GM12878 (cell line): ENCODE data around the gene HIBCH. TPM values are rescaled to one million over a fixed set of nuclear protein-coding genes. Genes with fewer than 3 reads are reported as not detected.

ENCODE experiments used
- ATAC-seq: fragments of 200-7000 bp; cut with Tn5 transposase; 3 replicates; pipeline ENCODE4 v1.9.1; 2020; ENCODE audit warnings: mild to moderate bottlenecking, moderate library complexity
- BruUV-seq: library from RNA; stranded (reverse); fragments of 400-500 nt; replicated peaks from 2 replicates; lab custom pipeline; 2021; lab: Mats Ljungman, UMichigan
- CTCF ChIA-PET: fragments of 300-600 bp; sonication (Branson Sonifier 250); formaldehyde crosslinking; extraction: SDS; loops from one replicate; lab custom pipeline; 2021; ENCODE audit warnings: inconsistent platforms; lab: Yijun Ruan, JAX
- POLR2A ChIA-PET: fragments of 350-600 bp; formaldehyde crosslinking; extraction: SDS; loops from one replicate; lab custom pipeline; 2021; ENCODE audit warnings: inconsistent platforms; lab: Charles Lee
- RAD21 ChIA-PET: fragments of 300-600 bp; sonication (Branson Sonifier 250); formaldehyde crosslinking; loops from one replicate; lab custom pipeline; 2023; ENCODE audit warnings: antibody characterized with exemption; ENCODE audit not compliant: unreplicated experiment; lab: Charles Lee
- SMC1A ChIA-PET: fragments of 300-600 bp; sonication (Branson Sonifier 250); formaldehyde crosslinking; loops from one replicate; lab custom pipeline; 2023; ENCODE audit not compliant: unreplicated experiment, uncharacterized antibody; lab: Charles Lee
- DNase-seq: peaks from one replicate; pipeline ENCODE4 v3.0.0-alpha.2; 2011; ENCODE audit warnings: low read depth, low spot score
- FAIRE-seq: peaks from 3 replicates; lab custom pipeline; 2011; peaks lifted over from hg19 to GRCh38; lab: Jason Lieb, UNC
- H2AFZ ChIP-seq: 2 replicates; pipeline ENCODE4 v1.6.0; 2011; ENCODE audit warnings: low read depth, low read length, control low read depth; ENCODE audit not compliant: control insufficient read depth
- H3K27ac ChIP-seq: 2 replicates; pipeline ENCODE4 v1.5.1; 2011; ENCODE audit warnings: control low read depth; ENCODE audit not compliant: control insufficient read depth, insufficient read depth
- H3K27me3 ChIP-seq, 2 experiments: replicated peaks in 1 of 2; 2 replicates each; pipeline versions ENCODE4 v1.6.0 to v1.6.1; 2011; ENCODE audit warnings: low read length in 1 of 2; ENCODE audit not compliant: control insufficient read depth in 2 of 2, insufficient read depth in 2 of 2
- H3K36me3 ChIP-seq, 2 experiments: 2 replicates each; pipeline ENCODE4 v1.5.1; 2011; ENCODE audit warnings: low read length in 1 of 2; ENCODE audit not compliant: control insufficient read depth in 2 of 2, insufficient read depth in 2 of 2
- H3K4me1 ChIP-seq: 2 replicates; pipeline ENCODE4 v1.6.1; 2011; ENCODE audit warnings: mild to moderate bottlenecking, low read length, moderate library complexity, mixed read lengths; ENCODE audit not compliant: control insufficient read depth, insufficient read depth
- H3K4me2 ChIP-seq: 2 replicates; pipeline ENCODE4 v1.6.0; 2011; ENCODE audit warnings: control low read depth; ENCODE audit not compliant: control insufficient read depth, insufficient read depth
- H3K4me3 ChIP-seq: fragments of 200-600 bp; sonication (generic); 2 replicates; pipeline ENCODE4 v1.5.1; 2016
- H3K79me2 ChIP-seq: 2 replicates; pipeline ENCODE4 v1.6.0; 2011; ENCODE audit warnings: low read length; ENCODE audit not compliant: control insufficient read depth, insufficient read depth
- H3K9ac ChIP-seq: 2 replicates; pipeline ENCODE4 v1.8.0; 2011; ENCODE audit warnings: low read length, control low read depth, mixed read lengths; ENCODE audit not compliant: control insufficient read depth, insufficient read depth
- H3K9me3 ChIP-seq: replicated peaks from 3 replicates; pipeline ENCODE4 v1.5.1; 2011; ENCODE audit warnings: mild to moderate bottlenecking, low read length; ENCODE audit not compliant: control insufficient read depth, insufficient read depth
- H4K20me1 ChIP-seq: 2 replicates; pipeline ENCODE4 v1.6.0; 2011; ENCODE audit not compliant: control insufficient read depth, insufficient read depth
- ASH2L ChIP-seq: fragments of 300-600, 200-600 bp; sonication (generic); IDR thresholded peaks from 2 replicates; pipeline ENCODE4 v1.6.1; 2017; ENCODE audit warnings: low read depth, mild to moderate bottlenecking, borderline replicate concordance
- CTCF ChIP-seq, 3 experiments: IDR thresholded peaks in 2 of 3; conservative IDR thresholded peaks in 1 of 3; 2 replicates each; pipeline ENCODE4 v1.5.1; 2011; ENCODE audit warnings: low read depth in 3 of 3, low read length in 3 of 3, mild to moderate bottlenecking in 3 of 3, control low read depth in 2 of 3, moderate library complexity in 2 of 3, inconsistent platforms in 1 of 3, mixed read lengths in 1 of 3; ENCODE audit not compliant: control insufficient read depth in 2 of 3, insufficient read depth in 1 of 3; ENCODE audit errors: extremely low read depth in 1 of 3
- ETV6 ChIP-seq, 2 experiments: fragments of 450-650 bp in 1 of 2; IDR thresholded peaks in 1 of 2; conservative IDR thresholded peaks in 1 of 2; 2 replicates each; pipeline ENCODE4 v1.6.1; 2014; ENCODE audit warnings: antibody characterized with exemption in 1 of 2, borderline replicate concordance in 1 of 2, low read depth in 1 of 2, mild to moderate bottlenecking in 1 of 2, moderate library complexity in 1 of 2
- IKZF2 ChIP-seq, 2 experiments: fragments of 450-650 bp; IDR thresholded peaks; 2 replicates each; pipeline ENCODE4 v1.6.1; 2017; ENCODE audit warnings: mild to moderate bottlenecking in 2 of 2, moderate library complexity in 2 of 2
- SIN3A ChIP-seq: IDR thresholded peaks from 2 replicates; pipeline ENCODE4 v1.6.1; 2012; ENCODE audit warnings: low read depth, low read length, improper control_type of control experiment
- WGBS: methylation state at CpG from one replicate; pipeline ENCODE4 v1.1.6; 2016; ENCODE audit warnings: low lambda C conversion rate; ENCODE audit not compliant: insufficient replicate concordance, insufficient coverage; ENCODE audit errors: missing lambda C conversion rate; 5-methylcytosine and 5-hydroxymethylcytosine counted together
- in situ Hi-C: fragments of 300-500 bp; cut with MboI; formaldehyde crosslinking; loops from 9 replicates; pipeline ENCODE4 v1.14.3; 2018; ENCODE audit warnings: mixed read lengths
- intact Hi-C: fragments of 100-400 bp; cut with micrococcal nuclease; formaldehyde crosslinking; loops from one replicate; pipeline ENCODE4 v1.14.2; 2022; ENCODE audit not compliant: unreplicated experiment
- polyA plus RNA-seq, 11 experiments: library from polyadenylated mRNA; depleted of rRNA in 4 of 11; unstranded in 6 of 11; stranded (reverse) in 5 of 11; fragments of >200 nt; fragmentation: Nextera tagmentation in 4 of 11; fragmentation: Illumina TruSeq in 1 of 11; extraction: Ambion mirVana in 4 of 11; extraction: Trizol in 1 of 11; gene quantifications; 1 replicate in 1 of 11; 2 replicates in 10 of 11; pipeline versions ENCODE4 v1.2.1 to v1.2.3, GENCODE V29; 2011 to 2016; ENCODE audit warnings: inconsistent platforms in 2 of 11, missing spikeins in 2 of 11, low read depth in 1 of 11
- total RNA-seq, 4 experiments: library from RNA; depleted of rRNA in 3 of 4; stranded (reverse); fragments of >200 nt in 3 of 4; fragmentation: Illumina TruSeq in 1 of 4; extraction: Trizol in 1 of 4; gene quantifications; 2 replicates each; pipeline versions ENCODE4 v1.2.1 to v1.2.3, GENCODE V29; 2013 to 2021
- TF ChIP-seq, protein P1 (sequence below): fragments of 450-650 bp; IDR thresholded peaks from 2 replicates; pipeline ENCODE4 v1.6.1; 2016; ENCODE audit warnings: mild to moderate bottlenecking
- TF ChIP-seq, protein P2 (sequence below): IDR thresholded peaks from 2 replicates; pipeline ENCODE4 v1.6.1; 2011; ENCODE audit warnings: borderline replicate concordance, low read depth, mild to moderate bottlenecking, moderate library complexity, mixed read lengths, low read length; ENCODE audit not compliant: insufficient read depth; ENCODE audit errors: extremely low read length
- TF ChIP-seq, protein P3 (sequence below): fragments of 450-650 bp; IDR thresholded peaks from 2 replicates; pipeline ENCODE4 v1.6.1; 2016; ENCODE audit warnings: mild to moderate bottlenecking

The HIBCH gene
- total and polyA plus RNA-seq, 10 of the 15 experiments (the other 5 are each of a cell fraction or from before 2014, with no cell fraction given), result 22.3 to 81.0 (median 37.4) TPM

GRCh38 chr2:190344276-190344827, 24.7 kb upstream of the HIBCH start (continued):
- TF ChIP-seq CTCF (IDR thresholded peaks at IDR 0.05 in 2 of 3, conservative IDR thresholded peaks at IDR 0.05 in 1 of 3; ENCODE audit: control insufficient read depth in 2 of 3, extremely low read depth in 1 of 3, insufficient read depth in 1 of 3, low read depth in 3 of 3, low read length in 3 of 3), result peak; percentile 41 to 66 (median 53)
- TF ChIP-seq, protein P1, sequence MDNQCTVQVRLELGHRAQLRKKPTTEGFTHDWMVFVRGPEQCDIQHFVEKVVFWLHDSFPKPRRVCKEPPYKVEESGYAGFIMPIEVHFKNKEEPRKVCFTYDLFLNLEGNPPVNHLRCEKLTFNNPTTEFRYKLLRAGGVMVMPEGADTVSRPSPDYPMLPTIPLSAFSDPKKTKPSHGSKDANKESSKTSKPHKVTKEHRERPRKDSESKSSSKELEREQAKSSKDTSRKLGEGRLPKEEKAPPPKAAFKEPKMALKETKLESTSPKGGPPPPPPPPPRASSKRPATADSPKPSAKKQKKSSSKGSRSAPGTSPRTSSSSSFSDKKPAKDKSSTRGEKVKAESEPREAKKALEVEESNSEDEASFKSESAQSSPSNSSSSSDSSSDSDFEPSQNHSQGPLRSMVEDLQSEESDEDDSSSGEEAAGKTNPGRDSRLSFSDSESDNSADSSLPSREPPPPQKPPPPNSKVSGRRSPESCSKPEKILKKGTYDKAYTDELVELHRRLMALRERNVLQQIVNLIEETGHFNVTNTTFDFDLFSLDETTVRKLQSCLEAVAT, result peak; percentile 55; the same call in 1 of the 2 replicates
- TF ChIP-seq, all 136 proteins: peak for 9

DNA sequence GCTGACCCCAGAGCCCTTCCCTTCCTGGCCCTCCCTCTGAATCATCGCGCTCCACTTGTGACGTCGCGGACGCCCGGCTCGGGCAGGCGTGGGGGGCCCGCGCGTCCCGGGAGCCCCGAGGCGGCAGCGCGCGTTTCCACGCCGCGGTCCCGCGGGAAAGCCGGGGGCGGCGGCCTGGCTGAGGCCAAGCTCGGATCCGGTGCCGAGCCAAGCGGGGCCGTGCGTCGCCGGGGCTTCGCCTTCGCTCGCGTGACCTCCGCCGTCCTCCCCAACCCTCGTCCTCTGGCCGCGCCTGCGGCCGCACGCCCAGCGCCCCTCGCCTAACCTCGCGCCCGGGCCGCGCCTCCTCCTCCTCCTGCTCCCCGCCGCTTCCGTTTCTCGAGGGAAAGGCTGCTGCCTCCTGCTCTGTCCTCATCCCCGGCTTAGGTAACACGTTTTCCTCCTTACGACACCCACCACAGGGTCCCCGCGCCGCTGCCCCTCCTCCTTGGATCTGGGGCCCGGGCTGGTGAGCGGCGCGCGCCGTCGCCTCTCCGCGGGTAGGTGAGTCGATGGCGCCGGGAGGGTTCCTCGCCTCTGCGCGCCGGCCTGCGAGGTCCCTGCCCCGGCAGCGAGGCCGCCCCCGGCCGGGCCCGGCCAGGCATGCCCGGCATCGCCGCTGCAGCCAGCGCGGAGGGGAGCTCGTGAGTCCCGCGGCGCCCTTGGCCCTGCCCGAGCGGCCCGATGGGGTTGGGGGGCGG, 24.1 kb upstream of the HIBCH start, which contains the start of gene INPP1:
INPP1 (plus strand) TSS at position 54 of the 740 bp plus-strand sequence. CDS start 16,514 bp downstream, outside the sequence.
- peaks cover 8% of the 10 kb centered on the region; the same call in 1 of the 2 replicates for H3K4me1 ChIP-seq
- H3K27ac ChIP-seq, result peak within 1 kb of the TSS; percentile 44; the same call in 1 of the 2 replicates
- H3K4me2 ChIP-seq, result peak within 1 kb of the TSS; percentile 91
- ChIA-PET RAD21 (interaction anchor here (0.8 to 3.1 kb wide), 20 partner anchors 9 to 668 kb away, joined by 3 to 36 read pairs (median 4); partner anchors contain the start of gene HIBCH), CTCF (interaction anchor here (0.7 to 5.8 kb wide), 21 partner anchors 11 to 464 kb away, joined by 3 to 48 read pairs (median 8); partner anchors contain the start of gene HIBCH), SMC1A (interaction anchor here (0.7 to 5.2 kb wide), 15 partner anchors 11 to 301 kb away, joined by 3 to 46 read pairs (median 4); partner anchors contain the start of gene HIBCH), POLR2A (interaction anchor here (0.6 to 3.1 kb wide), 7 partner anchors 10 to 457 kb away, joined by 3 to 15 read pairs (median 8); partner anchors contain the start of gene HIBCH)
- WGBS, result 1% methylated on average over 64 of the region's 99 CpGs
- H2AFZ ChIP-seq, result peak within 1 kb of the TSS; percentile 90
- H4K20me1 ChIP-seq, result no peaks in the 10 kb centered on the region
- peak within 1 kb of the TSS; percentile 77 for H3K4me3 ChIP-seq
- no peak for FAIRE-seq
- DNase-seq, result no peak
- no TSS peak for BruUV-seq
- intact Hi-C loops, result no loop called here
- in situ Hi-C loops, result no loop called here
- no peaks in the 10 kb centered on the region for H3K27me3 ChIP-seq
- no peaks in the 10 kb centered on the region for H3K79me2 ChIP-seq
- H3K9ac ChIP-seq, result peak within 1 kb of the TSS; percentile 70
- ATAC-seq, result peak; percentile 83
- H3K36me3 ChIP-seq, result no peaks in the 10 kb centered on the region
- H3K9me3 ChIP-seq, result no peaks in the 10 kb centered on the region
- TF ChIP-seq ASH2L (0 out of 2 replicates have a peak, but pooled peaks have one; percentile 54), SIN3A (0 out of 2 replicates have a peak, but pooled peaks have one; percentile 53), ETV6 (conservative IDR thresholded peaks at IDR 0.05 in 1 of 2, IDR thresholded peaks at IDR 0.05 in 1 of 2; ENCODE audit: borderline replicate concordance in 1 of 2, low read depth in 1 of 2) (no peak), IKZF2 (IDR thresholded peaks at IDR 0.05) (no peak)
- TF ChIP-seq, protein P2, sequence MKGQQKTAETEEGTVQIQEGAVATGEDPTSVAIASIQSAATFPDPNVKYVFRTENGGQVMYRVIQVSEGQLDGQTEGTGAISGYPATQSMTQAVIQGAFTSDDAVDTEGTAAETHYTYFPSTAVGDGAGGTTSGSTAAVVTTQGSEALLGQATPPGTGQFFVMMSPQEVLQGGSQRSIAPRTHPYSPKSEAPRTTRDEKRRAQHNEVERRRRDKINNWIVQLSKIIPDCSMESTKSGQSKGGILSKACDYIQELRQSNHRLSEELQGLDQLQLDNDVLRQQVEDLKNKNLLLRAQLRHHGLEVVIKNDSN, result no peak
- TF ChIP-seq, protein P3, sequence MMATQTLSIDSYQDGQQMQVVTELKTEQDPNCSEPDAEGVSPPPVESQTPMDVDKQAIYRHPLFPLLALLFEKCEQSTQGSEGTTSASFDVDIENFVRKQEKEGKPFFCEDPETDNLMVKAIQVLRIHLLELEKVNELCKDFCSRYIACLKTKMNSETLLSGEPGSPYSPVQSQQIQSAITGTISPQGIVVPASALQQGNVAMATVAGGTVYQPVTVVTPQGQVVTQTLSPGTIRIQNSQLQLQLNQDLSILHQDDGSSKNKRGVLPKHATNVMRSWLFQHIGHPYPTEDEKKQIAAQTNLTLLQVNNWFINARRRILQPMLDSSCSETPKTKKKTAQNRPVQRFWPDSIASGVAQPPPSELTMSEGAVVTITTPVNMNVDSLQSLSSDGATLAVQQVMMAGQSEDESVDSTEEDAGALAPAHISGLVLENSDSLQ, result no peak
